H9 (cell line): ENCODE measurements around the gene ULK1. TPM values are rescaled to one million over a fixed set of nuclear protein-coding genes. Genes with fewer than 3 reads are reported as not detected.

Experiments used
- DNase-seq: peaks from one replicate; pipeline ENCODE4 v3.0.0-alpha.2; 2017
- H2AFZ ChIP-seq: one replicate; pipeline ENCODE4 v1.6.1; 2013; ENCODE audit warnings: mild to moderate bottlenecking, low read length, control low read depth, moderate library complexity
- H2AK5ac ChIP-seq: 2 replicates; pipeline ENCODE4 v1.6.1; 2013; ENCODE audit warnings: low read length, control low read depth, mixed read lengths; ENCODE audit not compliant: insufficient read length
- H2BK120ac ChIP-seq: one replicate; pipeline ENCODE4 v1.6.1; 2013; ENCODE audit warnings: low read depth, mild to moderate bottlenecking, low read length, control low read depth, inconsistent platforms; ENCODE audit not compliant: poor library complexity, severe bottlenecking
- H2BK12ac ChIP-seq: 2 replicates; pipeline ENCODE4 v1.6.1; 2013; ENCODE audit warnings: low read length, control low read depth, mixed read lengths, low read depth; ENCODE audit not compliant: insufficient read length
- H2BK15ac ChIP-seq: 2 replicates; pipeline ENCODE4 v1.6.1; 2013; ENCODE audit warnings: low read depth, low read length, control low read depth
- H2BK20ac ChIP-seq: one replicate; pipeline ENCODE4 v1.6.1; 2013; ENCODE audit warnings: low read depth, mild to moderate bottlenecking, low read length, control low read depth, inconsistent platforms; ENCODE audit not compliant: poor library complexity, severe bottlenecking
- H2BK5ac ChIP-seq: 2 replicates; pipeline ENCODE4 v1.6.1; 2013; ENCODE audit warnings: low read length, control low read depth, mixed read lengths; ENCODE audit not compliant: insufficient read length
- H3K14ac ChIP-seq: 2 replicates; pipeline ENCODE4 v1.6.1; 2013; ENCODE audit warnings: low read length, control low read depth; ENCODE audit not compliant: insufficient read depth
- H3K18ac ChIP-seq: 2 replicates; pipeline ENCODE4 v1.6.1; 2013; ENCODE audit warnings: low read depth, mild to moderate bottlenecking, mixed read lengths, low read length, control low read depth; ENCODE audit not compliant: insufficient read length
- H3K23ac ChIP-seq: 2 replicates; pipeline ENCODE4 v1.6.1; 2013; ENCODE audit warnings: low read length, control low read depth, mixed read lengths, low read depth; ENCODE audit not compliant: insufficient read length
- H3K23me2 ChIP-seq: 2 replicates; pipeline ENCODE4 v1.6.1; 2013; ENCODE audit warnings: low read depth, mild to moderate bottlenecking, mixed read lengths, low read length, control low read depth; ENCODE audit not compliant: insufficient read length, poor library complexity, severe bottlenecking
- H3K27ac ChIP-seq: 2 replicates; pipeline ENCODE4 v1.5.1; 2013; ENCODE audit warnings: low read length, control low read depth, mixed read lengths, low read depth; ENCODE audit not compliant: insufficient read length
- H3K27me3 ChIP-seq: 2 replicates; pipeline ENCODE4 v1.6.1; 2013; ENCODE audit warnings: low read length, control low read depth, inconsistent platforms; ENCODE audit not compliant: insufficient read depth
- H3K4ac ChIP-seq: 2 replicates; pipeline ENCODE4 v1.6.1; 2013; ENCODE audit warnings: low read depth, mild to moderate bottlenecking, control low read depth, inconsistent platforms, low read length, moderate library complexity
- H3K4me1 ChIP-seq: 2 replicates; pipeline ENCODE4 v1.6.1; 2013; ENCODE audit warnings: low read length, control low read depth, inconsistent platforms; ENCODE audit not compliant: insufficient read depth
- H3K4me2 ChIP-seq: 2 replicates; pipeline ENCODE4 v1.6.1; 2013; ENCODE audit warnings: low read length, control low read depth, mixed read lengths; ENCODE audit not compliant: insufficient read length, insufficient read depth
- H3K56ac ChIP-seq: 2 replicates; pipeline ENCODE4 v1.6.1; 2013; ENCODE audit warnings: low read depth, mild to moderate bottlenecking, mixed read lengths, low read length, control low read depth; ENCODE audit not compliant: insufficient read length
- H3K79me1 ChIP-seq: 2 replicates; pipeline ENCODE4 v1.6.1; 2013; ENCODE audit warnings: low read depth, mild to moderate bottlenecking, moderate library complexity, low read length, control low read depth, inconsistent platforms; ENCODE audit not compliant: insufficient read depth, poor library complexity, severe bottlenecking
- H3K79me2 ChIP-seq: 2 replicates; pipeline ENCODE4 v1.6.1; 2013; ENCODE audit warnings: low read length, control low read depth, inconsistent platforms; ENCODE audit not compliant: insufficient read depth
- H3K9ac ChIP-seq: 2 replicates; pipeline ENCODE4 v1.6.1; 2013; ENCODE audit warnings: low read length, control low read depth, mixed read lengths; ENCODE audit not compliant: insufficient read length; ENCODE audit errors: extremely low read depth
- H3K9me3 ChIP-seq: one replicate; pipeline ENCODE4 v1.6.1; 2013; ENCODE audit warnings: low read depth, low read length, inconsistent platforms; ENCODE audit not compliant: control insufficient read depth
- H3T11ph ChIP-seq: one replicate; pipeline ENCODE4 v1.6.1; 2013; ENCODE audit warnings: mild to moderate bottlenecking, low read length, control low read depth, inconsistent platforms
- H4K20me1 ChIP-seq: one replicate; pipeline ENCODE4 v1.6.1; 2013; ENCODE audit not compliant: control insufficient read depth, insufficient read length, insufficient read depth
- H4K5ac ChIP-seq: 2 replicates; pipeline ENCODE4 v1.6.1; 2013; ENCODE audit warnings: low read depth, mild to moderate bottlenecking, mixed read lengths, low read length, control low read depth; ENCODE audit not compliant: insufficient read length
- H4K8ac ChIP-seq: replicated peaks from 2 replicates; pipeline ENCODE4 v1.6.1; 2013; ENCODE audit warnings: low read length, control low read depth, mixed read lengths, low read depth; ENCODE audit not compliant: insufficient read length
- H4K91ac ChIP-seq: 2 replicates; pipeline ENCODE4 v1.6.1; 2013; ENCODE audit warnings: low read depth, mild to moderate bottlenecking, moderate library complexity, mixed read lengths, low read length, control low read depth; ENCODE audit not compliant: insufficient read length
- H3K27ac Mint-ChIP-seq, 3 experiments: 2 replicates in 2 of 3; 3 replicates in 1 of 3; pipeline ENCODE4 v1.8.0; 2020 to 2021; ENCODE audit warnings: mixed read lengths in 3 of 3, mild to moderate bottlenecking in 1 of 3, moderate library complexity in 1 of 3
- H3K27me3 Mint-ChIP-seq: 2 replicates; pipeline ENCODE4 v1.8.0; 2021; ENCODE audit warnings: low read depth, mild to moderate bottlenecking, moderate library complexity, mixed read lengths
- H3K36me3 Mint-ChIP-seq, 3 experiments: 2 replicates in 2 of 3; 3 replicates in 1 of 3; pipeline ENCODE4 v1.8.0; 2020 to 2021; ENCODE audit warnings: low read depth in 3 of 3, mixed read lengths in 3 of 3; ENCODE audit not compliant: insufficient read depth in 1 of 3
- H3K4me1 Mint-ChIP-seq, 2 experiments: 2 replicates each; pipeline ENCODE4 v1.8.0; 2020; ENCODE audit warnings: mixed read lengths in 2 of 2
- H3K4me3 Mint-ChIP-seq, 2 experiments: 2 replicates in 1 of 2; 3 replicates in 1 of 2; pipeline ENCODE4 v1.8.0; 2020 to 2021; ENCODE audit warnings: mild to moderate bottlenecking in 2 of 2, mixed read lengths in 2 of 2, moderate library complexity in 1 of 2
- H3K9me3 Mint-ChIP-seq, 2 experiments: 2 replicates in 1 of 2; 3 replicates in 1 of 2; pipeline ENCODE4 v1.8.0; 2020; ENCODE audit warnings: mild to moderate bottlenecking in 2 of 2, mixed read lengths in 2 of 2, moderate library complexity in 1 of 2
- CTCF ChIP-seq: fragments of 200-600 bp; sonication (generic); conservative IDR thresholded peaks from 3 replicates; pipeline ENCODE4 v1.8.0; 2021; ENCODE audit warnings: antibody characterized with exemption, mild to moderate bottlenecking
- WGBS: extraction: QIAGEN DNeasy Blood & Tissue Kit; methylation state at CpG from one replicate; pipeline ENCODE4 v1.1.7; 2013; ENCODE audit warnings: missing lambda C conversion rate, low lambda C conversion rate, mixed read lengths; ENCODE audit not compliant: insufficient read length; ENCODE audit errors: extremely low coverage; 5-methylcytosine and 5-hydroxymethylcytosine counted together
- total RNA-seq: library from RNA; stranded (reverse); gene quantifications from 2 replicates; pipeline ENCODE4 v1.2.1, GENCODE V29; 2021

Gene ULK1
- total RNA-seq, 1 experiment from 2014 or later, result 57.2 TPM

- no CpG with 5 or more reads among the region's 35 CpGs for WGBS
- H3K27me3 ChIP-seq, result no peaks in the 10 kb centered on the region
- no peak overlapping the region for H4K91ac ChIP-seq
- H3K23ac ChIP-seq, result no peak overlapping the region
- no peak overlapping the region for H3K14ac ChIP-seq
- H3K9ac ChIP-seq, result no peak overlapping the region
- peak; percentile 38 for DNase-seq
- no peak overlapping the region for H3K56ac ChIP-seq
- no peak overlapping the region for H3K27ac ChIP-seq
- peaks cover 3 to 8% of the 10 kb centered on the region in 2 experiments for H3K4me1 Mint-ChIP-seq
- no peak overlapping the region for H4K8ac ChIP-seq
- H3K79me2 ChIP-seq, result no peaks in the 10 kb centered on the region
- TF ChIP-seq CTCF, result no peak
- no peak overlapping the region for H3K4me3 Mint-ChIP-seq
- H4K5ac ChIP-seq, result no peak overlapping the region
- no peak overlapping the region for H2BK5ac ChIP-seq
- H2AK5ac ChIP-seq, result no peak overlapping the region
- H3K9me3 ChIP-seq, result no peaks in the 10 kb centered on the region
- no peak overlapping the region for H2BK120ac ChIP-seq
- H3K23me2 ChIP-seq, result no peaks in the 10 kb centered on the region
- H2BK15ac ChIP-seq, result no peak overlapping the region
- H3K27ac Mint-ChIP-seq, result peak overlapping the region in 2 of 3 experiments; percentile 56 to 81; a peak in 3 of 7 replicates
- H2BK12ac ChIP-seq, result no peak overlapping the region
- peaks cover 2% of the 10 kb centered on the region for H3K27me3 Mint-ChIP-seq
- no peak overlapping the region for H3K18ac ChIP-seq
- H3T11ph ChIP-seq, result no peak overlapping the region
- no peak overlapping the region for H2BK20ac ChIP-seq
- peaks cover 4% of the 10 kb centered on the region; the same call in 1 of the 2 replicates for H3K4me1 ChIP-seq
- no peak overlapping the region for H2AFZ ChIP-seq
- no peak overlapping the region for H3K4me2 ChIP-seq
- no peak overlapping the region for H3K4ac ChIP-seq
- H3K9me3 Mint-ChIP-seq, result no peaks in the 10 kb centered on the region
- peaks cover 34 to 60% (median 47%) of the 10 kb centered on the region in 3 experiments; a peak in 6 of 7 replicates for H3K36me3 Mint-ChIP-seq
- H3K79me1 ChIP-seq, result no peaks in the 10 kb centered on the region
- no peaks in the 10 kb centered on the region for H4K20me1 ChIP-seq
Measured at GRCh38 chr12:131944601-131945251, 50.3 kb downstream of the ULK1 start.
